Neural crest cell (in vitro differentiated cells): ENCODE data around the gene USF2. TPM values are rescaled to one million over a fixed set of nuclear protein-coding genes. Genes with fewer than 3 reads are reported as not detected.

ENCODE experiments used
- DNase-seq: peaks from one replicate; pipeline ENCODE4 v3.0.0; 2021; ENCODE audit warnings: low read depth, mixed read lengths, low spot score
- H3K27ac Mint-ChIP-seq: one replicate; pipeline ENCODE4 v1.8.0; 2021; ENCODE audit warnings: mild to moderate bottlenecking, mixed read lengths; ENCODE audit not compliant: unreplicated experiment
- H3K27me3 Mint-ChIP-seq: 2 replicates; pipeline ENCODE4 v1.8.0; 2021; ENCODE audit warnings: low read depth, mild to moderate bottlenecking, mixed read lengths
- H3K36me3 Mint-ChIP-seq: 2 replicates; pipeline ENCODE4 v1.8.0; 2021; ENCODE audit warnings: low read depth, mild to moderate bottlenecking, mixed read lengths
- H3K4me1 Mint-ChIP-seq: 2 replicates; pipeline ENCODE4 v1.8.0; 2021; ENCODE audit warnings: mixed read lengths
- H3K4me3 Mint-ChIP-seq: one replicate; pipeline ENCODE4 v1.8.0; 2021; ENCODE audit warnings: mild to moderate bottlenecking, mixed read lengths
- H3K9me3 Mint-ChIP-seq: 2 replicates; pipeline ENCODE4 v1.8.0; 2021; ENCODE audit warnings: mixed read lengths
- CTCF ChIP-seq: fragments of 200-600 bp; sonication (generic); conservative IDR thresholded peaks from 2 replicates; pipeline ENCODE4 v1.5.0; 2021; ENCODE audit warnings: antibody characterized with exemption, mild to moderate bottlenecking
- total RNA-seq: library from RNA; stranded (reverse); gene quantifications from 2 replicates; pipeline ENCODE4 v1.2.1, GENCODE V29; 2021

The USF2 gene
- total RNA-seq, 1 donor from 2014 or later: 107 TPM

DNA sequence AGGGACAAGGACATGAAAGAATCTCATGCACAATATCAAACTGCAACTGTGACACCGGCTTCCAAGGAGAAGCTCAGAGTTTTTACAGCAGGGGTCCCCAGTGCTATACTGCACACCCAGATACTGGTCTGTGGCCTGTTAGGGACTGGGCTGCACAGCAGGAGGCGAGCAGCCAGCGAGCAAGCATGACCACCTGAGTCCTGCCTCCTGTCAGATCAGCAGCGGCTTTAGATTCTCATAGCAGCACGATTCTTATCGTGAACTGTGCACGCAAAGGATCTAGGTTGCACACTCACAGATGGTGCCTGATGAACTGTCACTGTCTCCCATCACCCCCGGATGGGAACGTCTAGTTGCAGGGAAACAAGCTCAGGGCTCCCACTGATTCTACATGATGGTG, 47.1 kb downstream of the USF2 start:
- no peaks in the 10 kb centered on the region for H3K36me3 Mint-ChIP-seq
- no peak overlapping the region for H3K27ac Mint-ChIP-seq
- no peak overlapping the region for H3K4me3 Mint-ChIP-seq
- no peak for TF ChIP-seq CTCF
- H3K4me1 Mint-ChIP-seq: peaks cover 13% of the 10 kb centered on the region
- no peaks in the 10 kb centered on the region for H3K9me3 Mint-ChIP-seq
- no peak for DNase-seq
- H3K27me3 Mint-ChIP-seq: no peaks in the 10 kb centered on the region

DNA sequence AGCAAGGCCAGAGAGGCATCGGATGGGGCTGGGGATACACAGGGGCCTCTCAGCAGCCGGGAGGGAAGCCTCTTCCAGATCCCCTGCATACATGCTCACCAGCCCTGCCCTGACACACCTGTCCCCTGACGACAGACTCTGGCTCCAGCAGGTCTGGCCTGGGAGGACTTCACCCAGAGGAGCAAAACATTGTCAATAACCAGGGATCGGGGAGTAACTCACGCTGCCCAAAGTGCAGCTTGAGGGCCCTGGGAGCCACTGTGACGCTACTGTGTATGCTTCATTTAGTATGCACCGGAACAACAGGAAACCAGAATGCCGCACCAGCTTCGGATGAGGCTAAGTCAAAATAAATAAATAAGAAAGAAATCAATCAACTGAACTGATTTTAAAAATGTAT, 47.8 kb downstream of the USF2 start:
- no peaks in the 10 kb centered on the region for H3K36me3 Mint-ChIP-seq
- H3K27ac Mint-ChIP-seq: no peak overlapping the region
- no peak overlapping the region for H3K4me3 Mint-ChIP-seq
- TF ChIP-seq CTCF: no peak
- peaks cover 13% of the 10 kb centered on the region for H3K4me1 Mint-ChIP-seq
- peaks cover 2% of the 10 kb centered on the region for H3K27me3 Mint-ChIP-seq
- H3K9me3 Mint-ChIP-seq: no peaks in the 10 kb centered on the region
- DNase-seq: no peak

GRCh38 chr19:35317464-35318043, 48.8 kb downstream of the USF2 start:
- no peak for DNase-seq
- H3K4me1 Mint-ChIP-seq: peaks cover 13% of the 10 kb centered on the region
- peaks cover 2% of the 10 kb centered on the region for H3K27me3 Mint-ChIP-seq
- peak overlapping the region; percentile 9 for H3K27ac Mint-ChIP-seq
- H3K9me3 Mint-ChIP-seq: no peaks in the 10 kb centered on the region
- H3K36me3 Mint-ChIP-seq: no peaks in the 10 kb centered on the region
- no peak for TF ChIP-seq CTCF
- no peak overlapping the region for H3K4me3 Mint-ChIP-seq

- Mint-ChIP-seq H3K4me3 (no peak overlapping the region), H3K36me3 (no peaks in the 10 kb centered on the region), H3K9me3 (no peaks in the 10 kb centered on the region), H3K4me1 (peaks cover 13% of the 10 kb centered on the region), H3K27ac (peak overlapping the region; percentile 83), H3K27me3 (peaks cover 2% of the 10 kb centered on the region)
- no peak for TF ChIP-seq CTCF
- no peak for DNase-seq
These were observed 50.1 kb downstream of the USF2 start for GRCh38 chr19:35318679-35319448.

- TF ChIP-seq CTCF: no peak
- Mint-ChIP-seq H3K9me3 (no peaks in the 10 kb centered on the region), H3K27ac (no peak overlapping the region), H3K4me3 (no peak overlapping the region), H3K27me3 (peaks cover 8% of the 10 kb centered on the region), H3K4me1 (peaks cover 13% of the 10 kb centered on the region), H3K36me3 (no peaks in the 10 kb centered on the region)
- no peak for DNase-seq
These were observed 51.4 kb downstream of the USF2 start for GRCh38 chr19:35320065-35320713.
